BLaER1 (cell line): Measurements from ENCODE around the gene PHF11.

ENCODE experiments used
- H3K27ac ChIP-seq: shearing (Covaris generic); formaldehyde crosslinking; 2 replicates; pipeline ENCODE4 v1.8.1; 2022
- H3K27me3 ChIP-seq: shearing (Covaris generic); formaldehyde crosslinking; 2 replicates; pipeline ENCODE4 v1.8.1; 2022
- H3K36me3 ChIP-seq: shearing (Covaris generic); formaldehyde crosslinking; 2 replicates; pipeline ENCODE4 v1.8.1; 2022
- H3K4me1 ChIP-seq: shearing (Covaris generic); formaldehyde crosslinking; 2 replicates; pipeline ENCODE4 v1.8.1; 2022
- H3K4me2 ChIP-seq: shearing (Covaris generic); formaldehyde crosslinking; 2 replicates; pipeline ENCODE4 v1.8.1; 2022
- H3K4me3 ChIP-seq: shearing (Covaris generic); formaldehyde crosslinking; 2 replicates; pipeline ENCODE4 v1.8.1; 2022
- H3K9ac ChIP-seq: shearing (Covaris generic); formaldehyde crosslinking; 2 replicates; pipeline ENCODE4 v1.8.1; 2022
- H3K9me3 ChIP-seq: shearing (Covaris generic); formaldehyde crosslinking; 2 replicates; pipeline ENCODE4 v1.8.1; 2022
- H4K20me1 ChIP-seq: shearing (Covaris generic); formaldehyde crosslinking; 2 replicates; pipeline ENCODE4 v1.8.1; 2022
- Cebpa-rat ChIP-seq: shearing (Covaris generic); IDR thresholded peaks from 2 replicates; pipeline ENCODE4 v1.8.1; 2022

PHF11 gene

GRCh38 chr13:49497272-49497671 is 1.5 kb downstream of the PHF11 start:
- Histone ChIP-seq H3K36me3 (peaks cover 50% of the 10 kb centered on the region), H4K20me1 (no peaks in the 10 kb centered on the region), H3K9me3 (no peaks in the 10 kb centered on the region), H3K27me3 (no peaks in the 10 kb centered on the region), H3K9ac (0 out of 2 replicates have a peak overlapping the region, but pooled peaks have one; percentile 2), H3K4me1 (peaks cover 55% of the 10 kb centered on the region), H3K27ac (no peak overlapping the region), H3K4me2 (peak overlapping the region; percentile 74), H3K4me3 (no peak overlapping the region; the same call in 1 of the 2 replicates)
- no peak for TF ChIP-seq Cebpa-rat

GRCh38 chr13:49498206-49498605 is 2.5 kb downstream of the PHF11 start:
- peaks cover 5% of the 10 kb centered on the region for H3K9me3 ChIP-seq
- peaks cover 53% of the 10 kb centered on the region for H3K4me1 ChIP-seq
- no peaks in the 10 kb centered on the region for H4K20me1 ChIP-seq
- no peak overlapping the region for H3K4me3 ChIP-seq
- H3K4me2 ChIP-seq, result no peak overlapping the region
- H3K27me3 ChIP-seq, result no peaks in the 10 kb centered on the region
- no peak for TF ChIP-seq Cebpa-rat
- H3K9ac ChIP-seq, result no peak overlapping the region
- peaks cover 54% of the 10 kb centered on the region for H3K36me3 ChIP-seq
- H3K27ac ChIP-seq, result no peak overlapping the region

- no peaks in the 10 kb centered on the region for H3K27me3 ChIP-seq
- no peak overlapping the region for H3K4me3 ChIP-seq
- H4K20me1 ChIP-seq, result no peaks in the 10 kb centered on the region
- peak overlapping the region; percentile 22; the same call in 1 of the 2 replicates for H3K27ac ChIP-seq
- no peak for TF ChIP-seq Cebpa-rat
- no peak overlapping the region for H3K4me2 ChIP-seq
- H3K36me3 ChIP-seq, result peaks cover 64% of the 10 kb centered on the region
- H3K9me3 ChIP-seq, result peaks cover 5% of the 10 kb centered on the region
- no peak overlapping the region for H3K9ac ChIP-seq
- H3K4me1 ChIP-seq, result peaks cover 35% of the 10 kb centered on the region
Observed at GRCh38 chr13:49499889-49500660, 4.3 kb downstream of the PHF11 start.

- Histone ChIP-seq H3K36me3 (peaks cover 77% of the 10 kb centered on the region), H3K4me2 (no peak overlapping the region), H4K20me1 (no peaks in the 10 kb centered on the region), H3K4me1 (peaks cover 19% of the 10 kb centered on the region), H3K9me3 (peaks cover 5% of the 10 kb centered on the region), H3K27ac (no peak overlapping the region), H3K4me3 (no peak overlapping the region), H3K27me3 (no peaks in the 10 kb centered on the region), H3K9ac (no peak overlapping the region)
- TF ChIP-seq Cebpa-rat, result no peak
Observed at GRCh38 chr13:49502954-49503353, 7.2 kb downstream of the PHF11 start.

- Histone ChIP-seq H3K4me2 (no peak overlapping the region), H3K27me3 (no peaks in the 10 kb centered on the region), H3K9me3 (peaks cover 5% of the 10 kb centered on the region), H3K9ac (no peak overlapping the region), H3K27ac (no peak overlapping the region), H4K20me1 (no peaks in the 10 kb centered on the region), H3K4me3 (no peak overlapping the region), H3K36me3 (peaks cover 71% of the 10 kb centered on the region), H3K4me1 (peaks cover 9% of the 10 kb centered on the region; the same call in 1 of the 2 replicates)
- TF ChIP-seq Cebpa-rat, result no peak
Observed at GRCh38 chr13:49503951-49504350, 8.2 kb downstream of the PHF11 start.

- Histone ChIP-seq H3K27ac (no peak overlapping the region), H3K4me2 (no peak overlapping the region), H3K4me1 (0 out of 2 replicates have a peak, but pooled peaks cover 20% of the 10 kb centered on the region), H3K4me3 (no peak overlapping the region), H3K36me3 (peaks cover 91% of the 10 kb centered on the region), H3K27me3 (no peaks in the 10 kb centered on the region), H3K9ac (no peak overlapping the region), H4K20me1 (no peaks in the 10 kb centered on the region), H3K9me3 (peaks cover 12% of the 10 kb centered on the region; the same call in 1 of the 2 replicates)
- no peak for TF ChIP-seq Cebpa-rat
Observed at GRCh38 chr13:49512578-49512977, 16.8 kb downstream of the PHF11 start.

- H3K27me3 ChIP-seq, result no peaks in the 10 kb centered on the region
- H3K9me3 ChIP-seq, result no peaks in the 10 kb centered on the region
- no peak for TF ChIP-seq Cebpa-rat
- peaks cover 96% of the 10 kb centered on the region for H3K36me3 ChIP-seq
- H4K20me1 ChIP-seq, result no peaks in the 10 kb centered on the region
- 0 out of 2 replicates have a peak, but pooled peaks cover 13% of the 10 kb centered on the region for H3K4me1 ChIP-seq
- H3K9ac ChIP-seq, result no peak overlapping the region
- no peak overlapping the region for H3K4me3 ChIP-seq
- no peak overlapping the region for H3K27ac ChIP-seq
- H3K4me2 ChIP-seq, result no peak overlapping the region
Observed at GRCh38 chr13:49516467-49516866, 20.7 kb downstream of the PHF11 start.

GRCh38 chr13:49517461-49517860 is 21.7 kb downstream of the PHF11 start:
- Histone ChIP-seq H3K4me3 (no peak overlapping the region), H3K4me2 (no peak overlapping the region), H3K9ac (no peak overlapping the region), H3K36me3 (peaks cover 97% of the 10 kb centered on the region), H3K27me3 (no peaks in the 10 kb centered on the region), H4K20me1 (no peaks in the 10 kb centered on the region), H3K27ac (no peak overlapping the region), H3K4me1 (0 out of 2 replicates have a peak, but pooled peaks cover 13% of the 10 kb centered on the region), H3K9me3 (no peaks in the 10 kb centered on the region)
- no peak for TF ChIP-seq Cebpa-rat

GRCh38 chr13:49521224-49521623 is 25.5 kb downstream of the PHF11 start:
- TF ChIP-seq Cebpa-rat, result no peak
- Histone ChIP-seq H3K36me3 (peaks cover 88% of the 10 kb centered on the region), H3K4me1 (peaks cover 17% of the 10 kb centered on the region; the same call in 1 of the 2 replicates), H4K20me1 (no peaks in the 10 kb centered on the region), H3K4me3 (no peak overlapping the region), H3K27me3 (no peaks in the 10 kb centered on the region), H3K27ac (no peak overlapping the region), H3K4me2 (no peak overlapping the region), H3K9me3 (no peaks in the 10 kb centered on the region), H3K9ac (no peak overlapping the region)

- H3K9me3 ChIP-seq, result no peaks in the 10 kb centered on the region
- no peaks in the 10 kb centered on the region for H4K20me1 ChIP-seq
- H3K4me3 ChIP-seq, result no peak overlapping the region
- H3K4me2 ChIP-seq, result no peak overlapping the region
- no peak for TF ChIP-seq Cebpa-rat
- H3K36me3 ChIP-seq, result peaks cover 66% of the 10 kb centered on the region
- no peak overlapping the region for H3K9ac ChIP-seq
- H3K4me1 ChIP-seq, result peaks cover 38% of the 10 kb centered on the region
- H3K27me3 ChIP-seq, result no peaks in the 10 kb centered on the region
- H3K27ac ChIP-seq, result no peak overlapping the region
Observed at GRCh38 chr13:49524740-49525501, 29.2 kb downstream of the PHF11 start.
